ENCODE results near the gene CSRP2. TPM values are rescaled to one million over a fixed set of nuclear protein-coding genes. Genes with fewer than 3 reads are reported as not detected.
A peak's percentile ranks its signal among the peaks of the same experiment; 100 is the strongest.

CSRP2 gene
- total RNA-seq, 1 experiment from 2014 or later: 157 TPM

GRCh38 chr12:76871082-76871481, 7.7 kb downstream of the CSRP2 start:
- Mint-ChIP-seq H3K27me3 (ENCODE audit: low read depth) (no peaks in the 10 kb centered on the region), H3K36me3 (no peaks in the 10 kb centered on the region; the same call in 1 of the 2 replicates), H3K4me1 (peaks cover 67% of the 10 kb centered on the region), H3K9me3 (no peaks in the 10 kb centered on the region), H3K27ac (0 out of 2 replicates have a peak overlapping the region, but pooled peaks have one; percentile 26), H3K4me3 (no peak overlapping the region)
- ATAC-seq: no peak
- TF ChIP-seq, protein P1, sequence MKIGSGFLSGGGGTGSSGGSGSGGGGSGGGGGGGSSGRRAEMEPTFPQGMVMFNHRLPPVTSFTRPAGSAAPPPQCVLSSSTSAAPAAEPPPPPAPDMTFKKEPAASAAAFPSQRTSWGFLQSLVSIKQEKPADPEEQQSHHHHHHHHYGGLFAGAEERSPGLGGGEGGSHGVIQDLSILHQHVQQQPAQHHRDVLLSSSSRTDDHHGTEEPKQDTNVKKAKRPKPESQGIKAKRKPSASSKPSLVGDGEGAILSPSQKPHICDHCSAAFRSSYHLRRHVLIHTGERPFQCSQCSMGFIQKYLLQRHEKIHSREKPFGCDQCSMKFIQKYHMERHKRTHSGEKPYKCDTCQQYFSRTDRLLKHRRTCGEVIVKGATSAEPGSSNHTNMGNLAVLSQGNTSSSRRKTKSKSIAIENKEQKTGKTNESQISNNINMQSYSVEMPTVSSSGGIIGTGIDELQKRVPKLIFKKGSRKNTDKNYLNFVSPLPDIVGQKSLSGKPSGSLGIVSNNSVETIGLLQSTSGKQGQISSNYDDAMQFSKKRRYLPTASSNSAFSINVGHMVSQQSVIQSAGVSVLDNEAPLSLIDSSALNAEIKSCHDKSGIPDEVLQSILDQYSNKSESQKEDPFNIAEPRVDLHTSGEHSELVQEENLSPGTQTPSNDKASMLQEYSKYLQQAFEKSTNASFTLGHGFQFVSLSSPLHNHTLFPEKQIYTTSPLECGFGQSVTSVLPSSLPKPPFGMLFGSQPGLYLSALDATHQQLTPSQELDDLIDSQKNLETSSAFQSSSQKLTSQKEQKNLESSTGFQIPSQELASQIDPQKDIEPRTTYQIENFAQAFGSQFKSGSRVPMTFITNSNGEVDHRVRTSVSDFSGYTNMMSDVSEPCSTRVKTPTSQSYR (CRISPR knock-in tag; IDR thresholded peaks at IDR 0.05): no peak
- TF ChIP-seq ZBTB21 (CRISPR knock-in tag; IDR thresholded peaks at IDR 0.05; ENCODE audit: borderline replicate concordance) (no peak), HMGA2 (CRISPR knock-in tag; IDR thresholded peaks at IDR 0.05) (no peak), ZNF121 (CRISPR knock-in tag; IDR thresholded peaks at IDR 0.05) (no peak), AR (CRISPR knock-in tag; IDR thresholded peaks at IDR 0.05) (no peak)
- TF ChIP-seq, protein P2, sequence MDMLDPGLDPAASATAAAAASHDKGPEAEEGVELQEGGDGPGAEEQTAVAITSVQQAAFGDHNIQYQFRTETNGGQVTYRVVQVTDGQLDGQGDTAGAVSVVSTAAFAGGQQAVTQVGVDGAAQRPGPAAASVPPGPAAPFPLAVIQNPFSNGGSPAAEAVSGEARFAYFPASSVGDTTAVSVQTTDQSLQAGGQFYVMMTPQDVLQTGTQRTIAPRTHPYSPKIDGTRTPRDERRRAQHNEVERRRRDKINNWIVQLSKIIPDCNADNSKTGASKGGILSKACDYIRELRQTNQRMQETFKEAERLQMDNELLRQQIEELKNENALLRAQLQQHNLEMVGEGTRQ (CRISPR knock-in tag; IDR thresholded peaks at IDR 0.05): no peak
- TF ChIP-seq, protein P3, sequence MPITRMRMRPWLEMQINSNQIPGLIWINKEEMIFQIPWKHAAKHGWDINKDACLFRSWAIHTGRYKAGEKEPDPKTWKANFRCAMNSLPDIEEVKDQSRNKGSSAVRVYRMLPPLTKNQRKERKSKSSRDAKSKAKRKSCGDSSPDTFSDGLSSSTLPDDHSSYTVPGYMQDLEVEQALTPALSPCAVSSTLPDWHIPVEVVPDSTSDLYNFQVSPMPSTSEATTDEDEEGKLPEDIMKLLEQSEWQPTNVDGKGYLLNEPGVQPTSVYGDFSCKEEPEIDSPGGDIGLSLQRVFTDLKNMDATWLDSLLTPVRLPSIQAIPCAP (CRISPR knock-in tag; IDR thresholded peaks at IDR 0.05): no peak
- CTCF ChIA-PET: interaction anchor here (1.1 to 5.0 kb wide), 3 partner anchors 9 to 250 kb away, joined by 3 to 35 read pairs (median 5); no protein-coding TSS in a partner anchor
- POLR2A ChIA-PET: interaction anchor here (0.7 kb wide), 1 partner anchor 22 kb away, joined by 4 read pairs; no protein-coding TSS in a partner anchor
- DNase-seq (ENCODE audit: low spot score): no peak

GRCh38 chr12:76866726-76867125, 12.1 kb downstream of the CSRP2 start:
- Mint-ChIP-seq H3K4me1 (peaks cover 58% of the 10 kb centered on the region), H3K27ac (peak overlapping the region; percentile 60; the same call in 1 of the 2 replicates), H3K9me3 (no peaks in the 10 kb centered on the region), H3K27me3 (ENCODE audit: low read depth) (no peaks in the 10 kb centered on the region), H3K4me3 (no peak overlapping the region), H3K36me3 (peaks cover 26% of the 10 kb centered on the region)
- CTCF ChIA-PET: interaction anchor here (1.0 to 2.6 kb wide), 3 partner anchors 11 to 144 kb away, joined by 5 to 13 read pairs (median 7); no protein-coding TSS in a partner anchor
- ATAC-seq: no peak
- TF ChIP-seq ZNF263 (CRISPR knock-in tag; IDR thresholded peaks at IDR 0.05; ENCODE audit: low read depth): no peak
- TF ChIP-seq, protein P4, sequence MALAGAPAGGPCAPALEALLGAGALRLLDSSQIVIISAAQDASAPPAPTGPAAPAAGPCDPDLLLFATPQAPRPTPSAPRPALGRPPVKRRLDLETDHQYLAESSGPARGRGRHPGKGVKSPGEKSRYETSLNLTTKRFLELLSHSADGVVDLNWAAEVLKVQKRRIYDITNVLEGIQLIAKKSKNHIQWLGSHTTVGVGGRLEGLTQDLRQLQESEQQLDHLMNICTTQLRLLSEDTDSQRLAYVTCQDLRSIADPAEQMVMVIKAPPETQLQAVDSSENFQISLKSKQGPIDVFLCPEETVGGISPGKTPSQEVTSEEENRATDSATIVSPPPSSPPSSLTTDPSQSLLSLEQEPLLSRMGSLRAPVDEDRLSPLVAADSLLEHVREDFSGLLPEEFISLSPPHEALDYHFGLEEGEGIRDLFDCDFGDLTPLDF (CRISPR knock-in tag; IDR thresholded peaks at IDR 0.05): no peak
- TF ChIP-seq ZNF416 (CRISPR knock-in tag; IDR thresholded peaks at IDR 0.05): no peak
- TF ChIP-seq, protein P5, sequence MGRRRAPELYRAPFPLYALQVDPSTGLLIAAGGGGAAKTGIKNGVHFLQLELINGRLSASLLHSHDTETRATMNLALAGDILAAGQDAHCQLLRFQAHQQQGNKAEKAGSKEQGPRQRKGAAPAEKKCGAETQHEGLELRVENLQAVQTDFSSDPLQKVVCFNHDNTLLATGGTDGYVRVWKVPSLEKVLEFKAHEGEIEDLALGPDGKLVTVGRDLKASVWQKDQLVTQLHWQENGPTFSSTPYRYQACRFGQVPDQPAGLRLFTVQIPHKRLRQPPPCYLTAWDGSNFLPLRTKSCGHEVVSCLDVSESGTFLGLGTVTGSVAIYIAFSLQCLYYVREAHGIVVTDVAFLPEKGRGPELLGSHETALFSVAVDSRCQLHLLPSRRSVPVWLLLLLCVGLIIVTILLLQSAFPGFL (CRISPR knock-in tag; IDR thresholded peaks at IDR 0.05; ENCODE audit: borderline replicate concordance): no peak
- TF ChIP-seq ZNF121 (CRISPR knock-in tag; IDR thresholded peaks at IDR 0.05): no peak
- no peak for TF ChIP-seq CREM (CRISPR knock-in tag; IDR thresholded peaks at IDR 0.05)
- DNase-seq (ENCODE audit: low spot score): no peak
- POLR2A ChIA-PET: interaction anchor here (2.1 kb wide), 1 partner anchor 12 kb away, joined by 5 read pairs; the partner anchor contains the start of gene CSRP2

All from WTC11 (cell line).